ENCODE measurements around the gene NECTIN1.

NECTIN1 gene

GRCh38 chr11:119754656-119755355, 25.8 kb upstream of the NECTIN1 start:
- DNase-seq, result no peak

DNA sequence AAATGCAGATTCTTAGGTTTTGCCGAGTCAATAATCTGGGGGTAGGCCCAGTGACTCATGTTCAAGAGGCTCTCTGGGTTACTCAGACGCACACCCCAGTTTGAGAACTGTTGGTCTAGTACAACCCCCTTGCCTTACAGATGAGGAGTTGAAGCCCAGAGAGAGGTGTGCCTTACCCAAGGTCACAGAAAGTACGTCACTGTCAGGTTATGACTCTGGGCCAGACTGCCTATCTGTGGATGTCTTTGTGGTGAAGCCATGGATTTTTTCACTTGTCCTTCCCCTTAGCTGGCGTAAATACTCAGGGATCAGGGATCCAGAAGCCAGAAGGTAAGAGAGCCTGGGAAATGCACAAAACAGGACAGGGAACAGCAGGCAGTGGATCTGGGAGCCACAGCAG, 25.2 kb upstream of the NECTIN1 start:
- no peak for DNase-seq

GRCh38 chr11:119752946-119753345, 23.9 kb upstream of the NECTIN1 start:
- no peak for DNase-seq

DNA sequence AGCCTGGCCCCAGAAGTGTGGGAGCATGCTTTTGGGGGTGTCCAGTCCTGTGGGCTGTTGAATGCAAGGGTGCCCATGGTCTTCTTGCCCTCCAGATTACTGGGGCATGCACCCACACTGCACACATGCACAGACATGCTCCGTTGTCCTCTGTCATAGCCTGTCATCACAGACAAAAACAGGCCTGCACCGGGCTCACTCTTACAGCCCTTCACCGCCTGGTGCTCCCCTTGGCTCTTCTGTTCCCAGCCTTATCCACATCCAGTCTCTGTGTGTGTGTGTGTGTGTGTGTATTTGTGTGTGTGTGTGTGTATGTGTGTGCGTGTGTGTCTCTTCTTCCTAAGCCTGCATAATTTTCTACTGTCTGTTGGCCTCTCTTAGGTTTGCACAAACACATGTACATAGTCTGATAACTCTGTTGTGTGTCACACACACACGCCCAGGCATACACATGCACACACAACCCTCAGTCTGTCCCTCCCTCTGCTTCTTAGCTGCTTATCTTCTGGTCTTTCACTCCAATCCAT, 23.4 kb upstream of the NECTIN1 start:
- DNase-seq, result no peak

GRCh38 chr11:119750056-119750455, 21.1 kb upstream of the NECTIN1 start:
- DNase-seq, result no peak

- DNase-seq, result no peak
These were observed 20.1 kb upstream of the NECTIN1 start for GRCh38 chr11:119749006-119749565.

DNA sequence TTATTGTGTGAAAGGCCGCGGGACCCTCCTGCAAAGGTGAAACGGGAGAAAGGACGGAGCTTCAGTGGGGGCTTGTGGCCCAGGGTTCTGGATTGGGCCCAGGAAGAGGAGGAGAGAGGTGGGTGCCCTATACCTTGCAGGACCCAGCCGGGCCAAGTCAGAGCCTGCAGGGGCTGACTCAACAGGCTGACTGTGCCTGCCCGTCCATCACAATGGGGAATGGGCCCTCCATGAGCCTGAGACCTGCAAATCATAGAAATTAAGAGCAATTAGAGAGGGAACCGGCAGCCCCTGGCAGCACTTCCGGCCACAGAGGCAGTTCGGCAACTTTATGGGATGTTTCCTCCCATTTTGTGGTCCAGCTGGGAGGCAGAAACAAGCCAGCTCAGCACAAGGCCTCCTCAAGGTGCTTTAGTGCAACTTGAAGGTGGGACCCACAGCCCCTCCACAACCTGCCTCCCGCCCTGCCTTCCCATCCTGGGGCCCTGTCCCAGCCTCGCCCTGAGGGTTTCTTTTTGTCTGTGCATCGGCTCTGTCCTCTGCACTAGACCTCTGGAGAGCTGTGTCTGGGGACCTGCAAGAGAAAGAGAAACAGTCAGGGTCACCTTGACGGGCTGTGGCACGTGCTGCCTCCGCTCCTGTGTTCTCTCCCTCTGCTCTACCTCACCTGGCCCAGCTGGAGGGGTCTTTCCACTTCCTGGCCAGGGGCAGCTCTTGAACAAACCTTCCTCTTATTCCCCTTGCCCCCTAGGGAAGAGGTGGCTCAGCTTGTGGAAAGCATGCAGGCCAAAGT, 19.1 kb upstream of the NECTIN1 start:
- DNase-seq, result no peak

DNA sequence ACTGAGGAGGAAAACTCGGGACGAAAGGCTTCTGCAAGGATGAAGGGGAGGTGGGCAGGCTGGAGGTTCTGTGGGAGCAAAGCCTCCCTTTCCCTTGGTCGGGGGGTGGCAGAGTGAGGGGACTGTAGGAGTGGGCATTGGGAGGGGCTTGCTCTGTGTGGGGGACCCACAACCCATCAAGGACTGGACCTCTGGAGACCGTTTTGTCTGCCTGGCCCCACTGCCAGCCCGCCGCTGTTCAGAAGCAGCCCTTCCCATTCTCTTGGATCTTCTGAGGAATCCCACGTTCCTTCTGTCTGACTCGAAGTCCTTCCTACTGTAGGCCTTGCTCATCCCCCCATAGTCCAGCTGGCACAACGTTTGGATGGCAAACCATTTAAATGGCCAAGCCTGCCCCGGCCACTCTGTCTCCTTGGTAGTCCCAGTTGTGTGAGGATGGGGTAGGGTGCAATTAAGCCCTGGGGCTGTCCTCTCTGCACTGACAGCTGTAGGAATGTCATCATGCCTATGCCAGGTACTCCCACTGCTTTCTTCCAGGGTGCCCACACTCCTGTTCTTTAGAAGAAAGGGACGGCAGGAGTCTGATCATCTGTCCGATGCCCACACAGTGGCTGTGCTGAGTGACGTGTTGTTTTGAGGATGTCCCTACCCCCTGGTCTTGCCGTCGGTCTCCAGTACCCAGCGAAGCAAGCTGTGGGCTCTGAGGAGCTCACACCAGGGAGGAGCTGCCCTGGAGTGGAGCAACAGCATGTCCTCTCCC, 17.0 kb upstream of the NECTIN1 start:
- DNase-seq, result no peak

DNA sequence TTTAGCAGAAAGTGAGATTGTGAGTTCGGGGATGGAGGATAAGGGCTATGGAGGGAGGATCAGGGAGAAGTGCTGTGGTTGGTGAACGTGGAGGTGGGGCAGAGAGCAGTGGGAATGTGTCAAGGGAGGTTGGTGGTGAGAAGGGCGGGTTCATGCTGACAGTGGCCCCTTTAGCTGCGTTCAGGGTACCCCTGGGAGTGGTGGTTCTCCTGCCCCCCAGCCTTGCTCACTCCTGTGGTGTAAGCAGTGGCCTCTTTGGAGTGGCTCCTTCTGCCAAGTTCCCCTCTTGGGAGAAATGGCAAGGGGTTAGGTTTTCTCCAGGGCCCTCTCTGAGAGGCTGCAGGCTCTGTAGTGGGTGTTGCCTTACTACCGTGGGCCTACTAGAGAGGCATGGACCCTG, 16.1 kb upstream of the NECTIN1 start:
- DNase-seq, result no peak

DNA sequence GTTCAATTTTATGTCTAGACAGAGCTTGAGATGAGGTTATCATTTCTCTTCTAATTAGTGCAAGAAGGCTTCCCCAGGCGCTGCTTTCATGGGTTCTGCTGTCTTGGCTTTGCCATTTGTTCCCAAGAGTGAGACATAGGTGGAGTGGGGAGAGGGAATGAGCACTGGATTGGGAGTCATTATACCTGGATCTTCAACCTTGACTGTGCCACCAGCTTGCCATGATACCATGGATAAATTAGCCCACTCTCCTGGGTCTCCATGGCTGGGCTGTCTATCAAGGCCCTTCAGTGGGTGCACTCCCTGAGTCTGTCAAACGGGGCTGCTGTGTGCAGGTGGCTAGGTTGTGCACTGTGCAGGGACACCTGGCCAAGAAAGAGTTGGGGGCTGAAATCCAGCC, 15.6 kb upstream of the NECTIN1 start:
- DNase-seq, result no peak

GRCh38 chr11:119743006-119743405, 14.0 kb upstream of the NECTIN1 start:
- no peak for DNase-seq

DNA sequence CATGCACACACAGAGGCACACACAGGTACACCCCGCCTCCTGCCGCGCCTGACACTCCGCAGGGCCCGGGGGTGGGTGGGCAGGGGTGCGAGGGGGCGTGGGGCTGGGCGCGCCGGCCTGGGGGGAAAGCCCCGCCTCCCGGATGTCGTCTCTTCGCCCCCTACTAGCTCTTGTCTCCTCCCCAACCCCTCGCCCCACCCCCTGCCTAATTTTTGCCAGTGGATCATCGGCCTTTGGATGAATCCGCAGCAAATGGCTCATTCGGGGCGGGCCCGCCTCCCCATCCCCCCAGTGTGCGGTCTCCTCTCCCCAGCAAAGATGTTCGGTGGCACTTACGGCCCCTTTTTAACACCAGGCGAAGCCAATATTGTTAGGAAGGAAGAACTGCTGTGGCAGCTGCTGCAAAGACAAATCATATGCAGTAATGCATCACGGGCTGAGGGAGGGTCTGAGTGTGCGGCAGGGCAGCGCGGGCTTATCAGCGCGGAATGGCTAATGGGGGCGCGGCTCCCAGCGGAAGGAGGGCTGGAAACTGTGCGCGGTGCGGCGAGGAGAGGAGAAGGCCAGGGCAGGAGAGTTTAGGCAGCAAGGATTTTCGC, 13.4 kb upstream of the NECTIN1 start:
- DNase-seq, result no peak

GRCh38 chr11:119741369-119742262, 12.6 kb upstream of the NECTIN1 start:
- no peak for DNase-seq

- DNase-seq, result no peak
These were observed 11.0 kb upstream of the NECTIN1 start for GRCh38 chr11:119739975-119740374.

GRCh38 chr11:119739021-119739703, 10.2 kb upstream of the NECTIN1 start:
- no peak for DNase-seq

GRCh38 chr11:119738059-119738439, 9.0 kb upstream of the NECTIN1 start:
- DNase-seq, result no peak

GRCh38 chr11:119737366-119738058, 8.5 kb upstream of the NECTIN1 start:
- DNase-seq, result no peak

DNA sequence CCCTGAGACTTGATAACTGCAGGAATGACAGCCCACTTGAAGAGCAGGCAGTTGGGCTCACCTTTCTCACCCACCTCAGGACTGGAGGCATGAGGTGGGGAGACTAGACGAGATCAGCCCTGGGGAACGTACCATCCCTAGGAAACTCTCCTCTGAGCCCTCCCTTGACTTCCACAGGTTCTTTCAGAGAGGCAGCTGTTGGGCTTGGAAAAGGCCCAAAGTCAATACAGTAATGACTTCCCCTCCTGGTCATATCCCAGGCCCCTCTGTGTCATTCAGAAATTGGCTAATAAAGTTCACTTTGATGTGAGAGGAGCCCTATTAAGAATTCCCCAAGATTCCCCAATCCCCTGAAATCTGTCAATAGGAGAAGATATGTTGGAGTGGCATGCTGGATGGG, 5.8 kb upstream of the NECTIN1 start:
- DNase-seq, result no peak

GRCh38 chr11:119730789-119731386, 1.9 kb upstream of the NECTIN1 start:
- no peak for DNase-seq

Data from HCEC 1CT (cell line).